GM23338 (cell line): ENCODE measurements around the gene CBFA2T2. TPM values are rescaled to one million over a fixed set of nuclear protein-coding genes. Genes with fewer than 3 reads are reported as not detected.
"Not testable (repeated sequence)": the region's sequence is repeated elsewhere in the genome, so short reads cannot be mapped to it uniquely, and the experiment has no call there.

Experiments used
- ATAC-seq: fragments of 200-7000 bp; cut with Tn5 transposase; 3 replicates; pipeline ENCODE4 v1.9.1; 2020
- DNase-seq: peaks from one replicate; pipeline ENCODE4 v3.0.0-alpha.2; 2015; ENCODE audit warnings: low spot score
- H2AFZ ChIP-seq: fragments of 200-600 bp; sonication (generic); 2 replicates; pipeline ENCODE4 v1.8.0; 2016; ENCODE audit warnings: antibody characterized with exemption, mild to moderate bottlenecking, moderate library complexity
- H3F3A ChIP-seq: fragments of 200-600 bp; sonication (generic); replicated peaks from 2 replicates; pipeline ENCODE4 v1.8.0; 2017; ENCODE audit warnings: antibody characterized with exemption, mixed run types, low read depth
- H3K27ac ChIP-seq: fragments of 200-600 bp; sonication (generic); 2 replicates; pipeline ENCODE4 v1.6.1; 2016; ENCODE audit warnings: low read depth
- H3K27me3 ChIP-seq: fragments of 200-600 bp; sonication (generic); 2 replicates; pipeline ENCODE4 v1.8.0; 2016; ENCODE audit warnings: mild to moderate bottlenecking, mixed run types, moderate library complexity; ENCODE audit not compliant: insufficient read depth
- H3K36me3 ChIP-seq: fragments of 200-600 bp; sonication (generic); 2 replicates; pipeline ENCODE4 v1.8.0; 2016; ENCODE audit warnings: mild to moderate bottlenecking; ENCODE audit not compliant: insufficient read depth
- H3K4me1 ChIP-seq: fragments of 200-600 bp; sonication (generic); 2 replicates; pipeline ENCODE4 v1.8.0; 2016; ENCODE audit warnings: mild to moderate bottlenecking, moderate library complexity; ENCODE audit not compliant: insufficient read depth
- H3K4me2 ChIP-seq: fragments of 200-600 bp; sonication (generic); 2 replicates; pipeline ENCODE4 v1.7.1; 2017; ENCODE audit warnings: mixed run types
- H3K4me3 ChIP-seq: fragments of 200-600 bp; sonication (generic); 2 replicates; pipeline ENCODE4 v1.6.1; 2016; ENCODE audit warnings: mixed run types
- H3K79me2 ChIP-seq: fragments of 200-600 bp; sonication (generic); replicated peaks from 2 replicates; pipeline ENCODE4 v1.8.0; 2017; ENCODE audit warnings: mild to moderate bottlenecking; ENCODE audit not compliant: insufficient read depth
- H3K9me2 ChIP-seq: fragments of 200-600 bp; sonication (generic); 2 replicates; pipeline ENCODE4 v1.8.0; 2017; ENCODE audit not compliant: insufficient read depth
- H4K20me1 ChIP-seq: fragments of 200-600 bp; sonication (generic); replicated peaks from 2 replicates; pipeline ENCODE4 v1.8.0; 2017; ENCODE audit warnings: mild to moderate bottlenecking; ENCODE audit not compliant: insufficient read depth
- H3K27ac Mint-ChIP-seq: 2 replicates; pipeline ENCODE4 v1.8.0; 2020; ENCODE audit warnings: inconsistent platforms, mild to moderate bottlenecking, moderate library complexity, mixed read lengths
- H3K27me3 Mint-ChIP-seq: 3 replicates; pipeline ENCODE4 v1.8.0; 2022; ENCODE audit warnings: low read depth, mild to moderate bottlenecking, moderate library complexity, mixed read lengths, inconsistent platforms; ENCODE audit not compliant: insufficient read depth, poor library complexity
- H3K36me3 Mint-ChIP-seq: 3 replicates; pipeline ENCODE4 v1.8.0; 2021; ENCODE audit warnings: low read depth, mild to moderate bottlenecking, inconsistent platforms, moderate library complexity, mixed read lengths
- H3K4me1 Mint-ChIP-seq: 3 replicates; pipeline ENCODE4 v1.8.0; 2020; ENCODE audit warnings: mild to moderate bottlenecking, inconsistent platforms, mixed read lengths
- H3K4me3 Mint-ChIP-seq: 3 replicates; pipeline ENCODE4 v1.8.0; 2021; ENCODE audit warnings: moderate library complexity, mild to moderate bottlenecking, inconsistent platforms, mixed read lengths
- H3K9me3 Mint-ChIP-seq: 3 replicates; pipeline ENCODE4 v1.8.0; 2020; ENCODE audit warnings: moderate library complexity, mild to moderate bottlenecking, inconsistent platforms, mixed read lengths
- CREB1 ChIP-seq: fragments of 250-450 bp; sonication (Bioruptor Pico); IDR thresholded peaks from 2 replicates; pipeline ENCODE4 v1.5.0; 2020; ENCODE audit warnings: low read depth, mild to moderate bottlenecking, moderate library complexity
- CTCF ChIP-seq, 2 experiments: fragments of 200-600 bp in 1 of 2; sonication (generic) in 1 of 2; conservative IDR thresholded peaks; 2 replicates each; pipeline versions ENCODE4 v1.5.1 to v1.6.1; 2016 to 2017; ENCODE audit warnings: antibody characterized with exemption in 2 of 2, low read depth in 2 of 2, mild to moderate bottlenecking in 2 of 2, moderate library complexity in 1 of 2
- ETS1 ChIP-seq: IDR thresholded peaks from 2 replicates; pipeline ENCODE4 v1.6.1; 2016; ENCODE audit warnings: antibody characterized with exemption
- EZH2 ChIP-seq: fragments of 200-600 bp; sonication (generic); IDR thresholded peaks from one replicate; pipeline ENCODE4 v1.8.0; 2017; ENCODE audit warnings: antibody characterized with exemption, mild to moderate bottlenecking, low read depth; ENCODE audit not compliant: unreplicated experiment
- EZH2phosphoT487 ChIP-seq: fragments of 200-600 bp; sonication (generic); IDR thresholded peaks from one replicate; pipeline ENCODE4 v1.8.1; 2018; ENCODE audit warnings: antibody characterized with exemption; ENCODE audit not compliant: unreplicated experiment
- JUNB ChIP-seq: IDR thresholded peaks from one replicate; pipeline ENCODE4 v1.6.1; 2016; ENCODE audit warnings: antibody characterized with exemption; ENCODE audit not compliant: unreplicated experiment
- NANOG ChIP-seq: IDR thresholded peaks from 2 replicates; pipeline ENCODE4 v1.6.1; 2016; ENCODE audit warnings: antibody characterized with exemption, borderline replicate concordance
- POLR2AphosphoS5 ChIP-seq: IDR thresholded peaks from 2 replicates; pipeline ENCODE4 v1.6.1; 2016; ENCODE audit warnings: antibody characterized with exemption, low read depth
- STAT1 ChIP-seq: IDR thresholded peaks from one replicate; pipeline ENCODE4 v1.6.1; 2016; ENCODE audit warnings: antibody characterized with exemption; ENCODE audit not compliant: unreplicated experiment
- ZNF114 ChIP-seq: fragments of 250-450 bp; sonication (Bioruptor Pico); IDR thresholded peaks from 2 replicates; pipeline ENCODE4 v1.5.0; 2020; ENCODE audit warnings: mild to moderate bottlenecking, moderate library complexity
- polyA plus RNA-seq: library from polyadenylated mRNA; unstranded; fragments of >200 nt; fragmentation: Nextera tagmentation; extraction: Ambion mirVana; gene quantifications from 2 replicates; pipeline ENCODE4 v1.2.1, GENCODE V29; 2016
- total RNA-seq: library from RNA; depleted of rRNA; stranded (reverse); fragments of >200 nt; shearing (Covaris generic); gene quantifications from 2 replicates; pipeline ENCODE4 v1.2.3, GENCODE V29; 2014

Gene CBFA2T2
- total and polyA plus RNA-seq, 2 experiments from 2014 or later = 12.7 to 15.8 TPM

- Histone ChIP-seq H3K27ac (no peak overlapping the region; the same call in 1 of the 2 replicates), H3K9me2 (no peaks in the 10 kb centered on the region), H3K79me2 (no peaks in the 10 kb centered on the region), H3K36me3 (no peaks in the 10 kb centered on the region), H3K27me3 (no peaks in the 10 kb centered on the region), H3K4me2 (no peak overlapping the region), H3K4me3 (no peak overlapping the region), H4K20me1 (no peaks in the 10 kb centered on the region; the same call in 1 of the 2 replicates), H3K4me1 (no peaks in the 10 kb centered on the region), H2AFZ (no peak overlapping the region), H3F3A (no peaks in the 10 kb centered on the region)
- Mint-ChIP-seq H3K36me3 (no peaks in the 10 kb centered on the region), H3K27me3 (peaks cover 3% of the 10 kb centered on the region), H3K4me1 (peaks cover 5% of the 10 kb centered on the region; the same call in 2 of the 3 replicates), H3K4me3 (no peak overlapping the region), H3K27ac (no peak overlapping the region), H3K9me3 (no peaks in the 10 kb centered on the region)
- no peak for DNase-seq
- TF ChIP-seq NANOG (no peak), EZH2phosphoT487 (no peak), CTCF (conservative IDR thresholded peaks at IDR 0.05; ENCODE audit: low read depth in 2 of 2) (no peak), ZNF114 (no peak), STAT1 (no peak), EZH2 (no peak), POLR2AphosphoS5 (no peak), ETS1 (no peak), JUNB (no peak), CREB1 (CRISPR knock-in tag) (no peak)
- no peak for ATAC-seq
These were observed 99.2 kb downstream of the CBFA2T2 start for GRCh38 chr20:33589059-33589458.

- not testable (repeated sequence) for H3K27me3 ChIP-seq, H3K4me1 Mint-ChIP-seq, H3K4me1 ChIP-seq, H3K27me3 Mint-ChIP-seq, H3K9me3 Mint-ChIP-seq, H3K27ac Mint-ChIP-seq, H3K4me2 ChIP-seq, H3K9me2 ChIP-seq, H4K20me1 ChIP-seq, H3K36me3 Mint-ChIP-seq, DNase-seq, H3K36me3 ChIP-seq, H3F3A ChIP-seq, H3K79me2 ChIP-seq, H3K27ac ChIP-seq, H3K4me3 ChIP-seq, ATAC-seq, H3K4me3 Mint-ChIP-seq, H2AFZ ChIP-seq
These were observed 102.0 kb downstream of the CBFA2T2 start for GRCh38 chr20:33591901-33592300.
